Testis (tissue), 2 donors: Measurements from ENCODE around the gene FHIP1B.

Experiments
- CTCF ChIP-seq, 3 experiments: fragments of 450-650 bp in 2 of 3; fragments of 200-600 bp in 1 of 3; sonication (generic) in 1 of 3; IDR thresholded peaks; one replicate each; pipeline ENCODE4 v1.5.1; 2016 to 2019; ENCODE audit warnings: antibody characterized with exemption in 3 of 3, mild to moderate bottlenecking in 2 of 3, moderate library complexity in 1 of 3
- POLR2A ChIP-seq: fragments of 450-650 bp; IDR thresholded peaks from one replicate; pipeline ENCODE4 v1.6.1; 2017; ENCODE audit warnings: antibody characterized with exemption, mild to moderate bottlenecking, moderate library complexity

GRCh38 chr11:6238902-6239301, 4.5 kb upstream of the FHIP1B start, which contains the start of gene CNGA4:
- TF ChIP-seq POLR2A (no peak), CTCF (IDR thresholded peaks at IDR 0.05) (no peak)
